HepG2 (cell line): Measurements from ENCODE around the gene ZNF652. TPM values are rescaled to one million over a fixed set of nuclear protein-coding genes. Genes with fewer than 3 reads are reported as not detected.

Source experiments
- ATAC-seq: fragments of 200-7000 bp; cut with Tn5 transposase; 3 replicates; pipeline ENCODE4 v1.9.1; 2020; ENCODE audit warnings: mild to moderate bottlenecking, moderate library complexity
- BruUV-seq: library from RNA; stranded (reverse); fragments of 400-500 nt; replicated peaks from 2 replicates; lab custom pipeline; 2021; lab: Mats Ljungman, UMichigan
- CTCF ChIA-PET: fragments of 300-600 bp; formaldehyde crosslinking; extraction: SDS; loops from one replicate; lab custom pipeline; 2021; ENCODE audit warnings: low total read pairs, inconsistent platforms, low intra/inter-chr PET ratio; lab: Yijun Ruan, JAX
- POLR2A ChIA-PET: fragments of 350-600 bp; sonication (Branson Sonifier 250); formaldehyde crosslinking; loops from one replicate; lab custom pipeline; 2020; ENCODE audit warnings: antibody characterized with exemption, inconsistent platforms; lab: Yijun Ruan, JAX
- DNase-seq: peaks from one replicate; pipeline ENCODE4 v3.0.0-alpha.2; 2015; ENCODE audit warnings: low spot score
- FAIRE-seq: peaks from 3 replicates; lab custom pipeline; 2011; peaks lifted over from hg19 to GRCh38; lab: Jason Lieb, UNC
- H2AFZ ChIP-seq: one replicate; pipeline ENCODE4 v1.6.1; 2011; ENCODE audit warnings: low read length, inconsistent platforms
- H3K27ac ChIP-seq: fragments of 300-600 bp; 3 replicates; pipeline ENCODE4 v1.8.0; 2011; ENCODE audit warnings: mixed run types, mild to moderate bottlenecking, mixed read lengths, low read length, inconsistent platforms; ENCODE audit not compliant: insufficient read depth; ENCODE audit errors: extremely low read length
- H3K27me3 ChIP-seq, 2 experiments: fragments of 200-600 bp in 1 of 2; 2 replicates in 1 of 2; 3 replicates in 1 of 2; pipeline versions ENCODE4 v1.6.0 to v1.8.0; 2011; ENCODE audit warnings: low read length in 2 of 2, mild to moderate bottlenecking in 2 of 2, moderate library complexity in 2 of 2, inconsistent platforms in 1 of 2; ENCODE audit not compliant: insufficient read depth in 2 of 2, control insufficient read depth in 1 of 2
- H3K36me3 ChIP-seq, 2 experiments: fragments of 200-600 bp in 1 of 2; replicated peaks in 1 of 2; 2 replicates in 1 of 2; 3 replicates in 1 of 2; pipeline versions ENCODE4 v1.5.1 to v1.8.0; 2011; ENCODE audit warnings: low read length in 2 of 2, inconsistent platforms in 1 of 2; ENCODE audit not compliant: insufficient read depth in 2 of 2, control insufficient read depth in 1 of 2
- H3K4me1 ChIP-seq: 2 replicates; pipeline ENCODE4 v1.5.1; 2012; ENCODE audit warnings: low read length, inconsistent platforms; ENCODE audit not compliant: insufficient read depth
- H3K4me2 ChIP-seq: 2 replicates; pipeline ENCODE4 v1.6.0; 2011; ENCODE audit warnings: low read depth, low read length, inconsistent platforms
- H3K4me3 ChIP-seq, 3 experiments: fragments of 200-600 bp in 1 of 3; sonication (generic), shearing (Covaris generic) in 1 of 3; replicated peaks in 1 of 3; 2 replicates each; pipeline ENCODE4 v1.5.1; 2011 to 2016; ENCODE audit warnings: low read length in 3 of 3, inconsistent platforms in 2 of 3, low read depth in 2 of 3, mild to moderate bottlenecking in 2 of 3, control low read depth in 1 of 3, mixed read lengths in 1 of 3; ENCODE audit not compliant: insufficient read depth in 1 of 3
- H3K79me2 ChIP-seq: one replicate; pipeline ENCODE4 v1.6.1; 2011; ENCODE audit warnings: low read length, inconsistent platforms; ENCODE audit not compliant: insufficient read depth
- H3K9ac ChIP-seq: 2 replicates; pipeline ENCODE4 v1.6.0; 2011; ENCODE audit warnings: mild to moderate bottlenecking, low read depth, low read length, inconsistent platforms; ENCODE audit not compliant: insufficient read depth
- H3K9me3 ChIP-seq: 2 replicates; pipeline ENCODE4 v1.5.1; 2012; ENCODE audit warnings: mild to moderate bottlenecking, low read length
- H4K20me1 ChIP-seq: 2 replicates; pipeline ENCODE4 v1.6.0; 2011; ENCODE audit warnings: inconsistent platforms, mild to moderate bottlenecking, low read length, moderate library complexity; ENCODE audit not compliant: insufficient read depth
- HOXA3 ChIP-seq: sonication (generic); formaldehyde crosslinking; IDR thresholded peaks from 2 replicates; pipeline ENCODE4 v1.5.0; 2020; ENCODE audit warnings: missing genetic modification reagents
- STAG1 ChIP-seq: sonication (generic); formaldehyde crosslinking; IDR thresholded peaks from 2 replicates; pipeline ENCODE4 v1.4.0; 2020; ENCODE audit warnings: missing genetic modification reagents
- WGBS: methylation state at CpG from one replicate; pipeline ENCODE4 v1.1.6; 2017; ENCODE audit warnings: low lambda C conversion rate; 5-methylcytosine and 5-hydroxymethylcytosine counted together
- in situ Hi-C: cut with HindIII; loops from 2 replicates; pipeline ENCODE4 v1.10.0; 2017; ENCODE audit warnings: low pct_unique_long_range_greater_than_20kb; ENCODE audit not compliant: extremely low pct_ligation_motif_present
- intact Hi-C: fragments of 100-400 bp; cut with micrococcal nuclease; formaldehyde crosslinking; loops from one replicate; pipeline ENCODE4 v1.10.0; 2022; ENCODE audit not compliant: unreplicated experiment
- polyA plus RNA-seq, 8 experiments: library from polyadenylated mRNA; depleted of rRNA in 3 of 8; stranded (reverse) in 7 of 8; unstranded in 1 of 8; fragments of >200 nt; fragmentation: Illumina TruSeq in 4 of 8; extraction: Trizol in 4 of 8; gene quantifications; 2 replicates each; pipeline versions ENCODE4 v1.2.1 to v1.2.3, GENCODE V29; 2011 to 2016; ENCODE audit warnings: low read depth in 4 of 8, missing spikeins in 1 of 8, mixed read lengths in 1 of 8; ENCODE audit not compliant: insufficient read depth in 1 of 8
- total RNA-seq, 5 experiments: library from RNA; depleted of rRNA; stranded (reverse); fragments of >200 nt; fragmentation: Illumina TruSeq; extraction: Trizol; gene quantifications; 2 replicates each; pipeline ENCODE4 v1.2.3, GENCODE V29; 2016; ENCODE audit warnings: low read depth in 1 of 5
- TF ChIP-seq, protein P1 (sequence below): sonication (generic); formaldehyde crosslinking; IDR thresholded peaks from 2 replicates; pipeline ENCODE4 v1.5.0; 2020; ENCODE audit warnings: mild to moderate bottlenecking, missing genetic modification reagents, moderate library complexity
- TF ChIP-seq, protein P2 (sequence below): sonication (generic); formaldehyde crosslinking; IDR thresholded peaks from 2 replicates; pipeline ENCODE4 v1.8.0; 2022; ENCODE audit warnings: mild to moderate bottlenecking, missing genetic modification reagents

The ZNF652 gene
- total and polyA plus RNA-seq, 2 of the 13 experiments (the other 11 are each of a cell fraction or from before 2014, with no cell fraction given), result 16.2 to 30.2 TPM

DNA sequence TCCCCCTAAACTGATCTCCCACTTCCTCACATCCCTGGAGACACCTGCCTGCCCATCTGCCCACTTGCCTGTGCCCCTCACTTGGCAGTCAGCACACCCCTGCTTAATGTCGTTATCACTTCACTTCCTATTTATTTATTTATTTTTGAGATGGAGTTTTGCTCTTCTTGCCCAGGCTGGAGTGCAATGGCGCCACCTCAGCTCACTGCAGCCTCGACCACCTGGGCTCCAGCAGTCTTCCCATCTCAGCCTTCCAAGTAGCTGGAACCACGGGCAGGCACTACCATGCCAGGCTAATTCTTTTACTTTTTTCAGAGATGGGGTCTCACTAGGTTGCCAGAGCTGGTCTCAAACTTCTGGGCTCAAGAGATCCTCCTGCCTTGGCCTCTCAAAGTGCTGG is 108.0 kb downstream of the ZNF652 start:
- Histone ChIP-seq H2AFZ (no peak overlapping the region), H3K27ac (no peak overlapping the region), H3K9me3 (no peaks in the 10 kb centered on the region), H3K4me1 (peaks cover 6% of the 10 kb centered on the region; the same call in 1 of the 2 replicates), H3K36me3 (no peaks in the 10 kb centered on the region), H3K4me2 (no peak overlapping the region), H3K27me3 (peaks cover 0 to 17% of the 10 kb centered on the region in 2 experiments; a peak in 4 of 5 replicates), H4K20me1 (no peaks in the 10 kb centered on the region), H3K4me3 (no peak overlapping the region), H3K79me2 (no peaks in the 10 kb centered on the region), H3K9ac (no peak overlapping the region)
- ChIA-PET CTCF (no interaction called here), POLR2A (no interaction called here)
- intact Hi-C loops, result no loop called here
- BruUV-seq, result no TSS peak
- ATAC-seq, result no peak
- no peak for DNase-seq
- in situ Hi-C loops, result no loop called here
- 17% methylated on average over 4 of the region's 4 CpGs for WGBS
- no peak for FAIRE-seq
- TF ChIP-seq, protein P1, sequence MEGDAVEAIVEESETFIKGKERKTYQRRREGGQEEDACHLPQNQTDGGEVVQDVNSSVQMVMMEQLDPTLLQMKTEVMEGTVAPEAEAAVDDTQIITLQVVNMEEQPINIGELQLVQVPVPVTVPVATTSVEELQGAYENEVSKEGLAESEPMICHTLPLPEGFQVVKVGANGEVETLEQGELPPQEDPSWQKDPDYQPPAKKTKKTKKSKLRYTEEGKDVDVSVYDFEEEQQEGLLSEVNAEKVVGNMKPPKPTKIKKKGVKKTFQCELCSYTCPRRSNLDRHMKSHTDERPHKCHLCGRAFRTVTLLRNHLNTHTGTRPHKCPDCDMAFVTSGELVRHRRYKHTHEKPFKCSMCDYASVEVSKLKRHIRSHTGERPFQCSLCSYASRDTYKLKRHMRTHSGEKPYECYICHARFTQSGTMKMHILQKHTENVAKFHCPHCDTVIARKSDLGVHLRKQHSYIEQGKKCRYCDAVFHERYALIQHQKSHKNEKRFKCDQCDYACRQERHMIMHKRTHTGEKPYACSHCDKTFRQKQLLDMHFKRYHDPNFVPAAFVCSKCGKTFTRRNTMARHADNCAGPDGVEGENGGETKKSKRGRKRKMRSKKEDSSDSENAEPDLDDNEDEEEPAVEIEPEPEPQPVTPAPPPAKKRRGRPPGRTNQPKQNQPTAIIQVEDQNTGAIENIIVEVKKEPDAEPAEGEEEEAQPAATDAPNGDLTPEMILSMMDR, result peak; percentile 26; the same call in 1 of the 2 replicates
- TF ChIP-seq STAG1 (CRISPR knock-in tag) (peak; percentile 22; the same call in 1 of the 2 replicates), HOXA3 (CRISPR knock-in tag) (no peak)
- TF ChIP-seq, protein P2, sequence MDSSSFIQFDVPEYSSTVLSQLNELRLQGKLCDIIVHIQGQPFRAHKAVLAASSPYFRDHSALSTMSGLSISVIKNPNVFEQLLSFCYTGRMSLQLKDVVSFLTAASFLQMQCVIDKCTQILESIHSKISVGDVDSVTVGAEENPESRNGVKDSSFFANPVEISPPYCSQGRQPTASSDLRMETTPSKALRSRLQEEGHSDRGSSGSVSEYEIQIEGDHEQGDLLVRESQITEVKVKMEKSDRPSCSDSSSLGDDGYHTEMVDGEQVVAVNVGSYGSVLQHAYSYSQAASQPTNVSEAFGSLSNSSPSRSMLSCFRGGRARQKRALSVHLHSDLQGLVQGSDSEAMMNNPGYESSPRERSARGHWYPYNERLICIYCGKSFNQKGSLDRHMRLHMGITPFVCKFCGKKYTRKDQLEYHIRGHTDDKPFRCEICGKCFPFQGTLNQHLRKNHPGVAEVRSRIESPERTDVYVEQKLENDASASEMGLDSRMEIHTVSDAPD (CRISPR knock-in tag), result no peak
